ENCODE measurements around the gene OGT.

GRCh38 chrX:71540801-71541200 lies 7.9 kb downstream of the OGT start:
- TF ChIP-seq EZH2 (IDR thresholded peaks at IDR 0.05): no peak
- TF ChIP-seq POLR2AphosphoS5 (IDR thresholded peaks at IDR 0.05; ENCODE audit: borderline replicate concordance, low read depth, low read length): no peak
- no peak for TF ChIP-seq FOXP2 (optimal IDR thresholded peaks at IDR 0.05; ENCODE audit: control extremely low read depth, extremely low read length, insufficient read depth)

Measured in SK-N-MC (cell line).